H9 (cell line): ENCODE data around the gene HBA1. TPM values are rescaled to one million over a fixed set of nuclear protein-coding genes. Genes with fewer than 3 reads are reported as not detected.

Experiments
- DNase-seq: peaks from one replicate; pipeline ENCODE4 v3.0.0-alpha.2; 2017
- H2AFZ ChIP-seq: one replicate; pipeline ENCODE4 v1.6.1; 2013; ENCODE audit warnings: mild to moderate bottlenecking, low read length, control low read depth, moderate library complexity
- H2AK5ac ChIP-seq: 2 replicates; pipeline ENCODE4 v1.6.1; 2013; ENCODE audit warnings: low read length, control low read depth, mixed read lengths; ENCODE audit not compliant: insufficient read length
- H2BK120ac ChIP-seq: one replicate; pipeline ENCODE4 v1.6.1; 2013; ENCODE audit warnings: low read depth, mild to moderate bottlenecking, low read length, control low read depth, inconsistent platforms; ENCODE audit not compliant: poor library complexity, severe bottlenecking
- H2BK12ac ChIP-seq: 2 replicates; pipeline ENCODE4 v1.6.1; 2013; ENCODE audit warnings: low read length, control low read depth, mixed read lengths, low read depth; ENCODE audit not compliant: insufficient read length
- H2BK15ac ChIP-seq: 2 replicates; pipeline ENCODE4 v1.6.1; 2013; ENCODE audit warnings: low read depth, low read length, control low read depth
- H2BK20ac ChIP-seq: one replicate; pipeline ENCODE4 v1.6.1; 2013; ENCODE audit warnings: low read depth, mild to moderate bottlenecking, low read length, control low read depth, inconsistent platforms; ENCODE audit not compliant: poor library complexity, severe bottlenecking
- H2BK5ac ChIP-seq: 2 replicates; pipeline ENCODE4 v1.6.1; 2013; ENCODE audit warnings: low read length, control low read depth, mixed read lengths; ENCODE audit not compliant: insufficient read length
- H3K14ac ChIP-seq: 2 replicates; pipeline ENCODE4 v1.6.1; 2013; ENCODE audit warnings: low read length, control low read depth; ENCODE audit not compliant: insufficient read depth
- H3K18ac ChIP-seq: 2 replicates; pipeline ENCODE4 v1.6.1; 2013; ENCODE audit warnings: low read depth, mild to moderate bottlenecking, mixed read lengths, low read length, control low read depth; ENCODE audit not compliant: insufficient read length
- H3K23ac ChIP-seq: 2 replicates; pipeline ENCODE4 v1.6.1; 2013; ENCODE audit warnings: low read length, control low read depth, mixed read lengths, low read depth; ENCODE audit not compliant: insufficient read length
- H3K23me2 ChIP-seq: 2 replicates; pipeline ENCODE4 v1.6.1; 2013; ENCODE audit warnings: low read depth, mild to moderate bottlenecking, mixed read lengths, low read length, control low read depth; ENCODE audit not compliant: insufficient read length, poor library complexity, severe bottlenecking
- H3K27ac ChIP-seq: 2 replicates; pipeline ENCODE4 v1.5.1; 2013; ENCODE audit warnings: low read length, control low read depth, mixed read lengths, low read depth; ENCODE audit not compliant: insufficient read length
- H3K27me3 ChIP-seq: 2 replicates; pipeline ENCODE4 v1.6.1; 2013; ENCODE audit warnings: low read length, control low read depth, inconsistent platforms; ENCODE audit not compliant: insufficient read depth
- H3K4ac ChIP-seq: 2 replicates; pipeline ENCODE4 v1.6.1; 2013; ENCODE audit warnings: low read depth, mild to moderate bottlenecking, control low read depth, inconsistent platforms, low read length, moderate library complexity
- H3K4me1 ChIP-seq: 2 replicates; pipeline ENCODE4 v1.6.1; 2013; ENCODE audit warnings: low read length, control low read depth, inconsistent platforms; ENCODE audit not compliant: insufficient read depth
- H3K4me2 ChIP-seq: 2 replicates; pipeline ENCODE4 v1.6.1; 2013; ENCODE audit warnings: low read length, control low read depth, mixed read lengths; ENCODE audit not compliant: insufficient read length, insufficient read depth
- H3K56ac ChIP-seq: 2 replicates; pipeline ENCODE4 v1.6.1; 2013; ENCODE audit warnings: low read depth, mild to moderate bottlenecking, mixed read lengths, low read length, control low read depth; ENCODE audit not compliant: insufficient read length
- H3K79me1 ChIP-seq: 2 replicates; pipeline ENCODE4 v1.6.1; 2013; ENCODE audit warnings: low read depth, mild to moderate bottlenecking, moderate library complexity, low read length, control low read depth, inconsistent platforms; ENCODE audit not compliant: insufficient read depth, poor library complexity, severe bottlenecking
- H3K79me2 ChIP-seq: 2 replicates; pipeline ENCODE4 v1.6.1; 2013; ENCODE audit warnings: low read length, control low read depth, inconsistent platforms; ENCODE audit not compliant: insufficient read depth
- H3K9ac ChIP-seq: 2 replicates; pipeline ENCODE4 v1.6.1; 2013; ENCODE audit warnings: low read length, control low read depth, mixed read lengths; ENCODE audit not compliant: insufficient read length; ENCODE audit errors: extremely low read depth
- H3K9me3 ChIP-seq: one replicate; pipeline ENCODE4 v1.6.1; 2013; ENCODE audit warnings: low read depth, low read length, inconsistent platforms; ENCODE audit not compliant: control insufficient read depth
- H3T11ph ChIP-seq: one replicate; pipeline ENCODE4 v1.6.1; 2013; ENCODE audit warnings: mild to moderate bottlenecking, low read length, control low read depth, inconsistent platforms
- H4K20me1 ChIP-seq: one replicate; pipeline ENCODE4 v1.6.1; 2013; ENCODE audit not compliant: control insufficient read depth, insufficient read length, insufficient read depth
- H4K5ac ChIP-seq: 2 replicates; pipeline ENCODE4 v1.6.1; 2013; ENCODE audit warnings: low read depth, mild to moderate bottlenecking, mixed read lengths, low read length, control low read depth; ENCODE audit not compliant: insufficient read length
- H4K8ac ChIP-seq: replicated peaks from 2 replicates; pipeline ENCODE4 v1.6.1; 2013; ENCODE audit warnings: low read length, control low read depth, mixed read lengths, low read depth; ENCODE audit not compliant: insufficient read length
- H4K91ac ChIP-seq: 2 replicates; pipeline ENCODE4 v1.6.1; 2013; ENCODE audit warnings: low read depth, mild to moderate bottlenecking, moderate library complexity, mixed read lengths, low read length, control low read depth; ENCODE audit not compliant: insufficient read length
- H3K27ac Mint-ChIP-seq, 3 experiments: 2 replicates in 2 of 3; 3 replicates in 1 of 3; pipeline ENCODE4 v1.8.0; 2020 to 2021; ENCODE audit warnings: mixed read lengths in 3 of 3, mild to moderate bottlenecking in 1 of 3, moderate library complexity in 1 of 3
- H3K27me3 Mint-ChIP-seq: 2 replicates; pipeline ENCODE4 v1.8.0; 2021; ENCODE audit warnings: low read depth, mild to moderate bottlenecking, moderate library complexity, mixed read lengths
- H3K36me3 Mint-ChIP-seq, 3 experiments: 2 replicates in 2 of 3; 3 replicates in 1 of 3; pipeline ENCODE4 v1.8.0; 2020 to 2021; ENCODE audit warnings: low read depth in 3 of 3, mixed read lengths in 3 of 3; ENCODE audit not compliant: insufficient read depth in 1 of 3
- H3K4me1 Mint-ChIP-seq, 2 experiments: 2 replicates each; pipeline ENCODE4 v1.8.0; 2020; ENCODE audit warnings: mixed read lengths in 2 of 2
- H3K4me3 Mint-ChIP-seq, 2 experiments: 2 replicates in 1 of 2; 3 replicates in 1 of 2; pipeline ENCODE4 v1.8.0; 2020 to 2021; ENCODE audit warnings: mild to moderate bottlenecking in 2 of 2, mixed read lengths in 2 of 2, moderate library complexity in 1 of 2
- H3K9me3 Mint-ChIP-seq, 2 experiments: 2 replicates in 1 of 2; 3 replicates in 1 of 2; pipeline ENCODE4 v1.8.0; 2020; ENCODE audit warnings: mild to moderate bottlenecking in 2 of 2, mixed read lengths in 2 of 2, moderate library complexity in 1 of 2
- CTCF ChIP-seq: fragments of 200-600 bp; sonication (generic); conservative IDR thresholded peaks from 3 replicates; pipeline ENCODE4 v1.8.0; 2021; ENCODE audit warnings: antibody characterized with exemption, mild to moderate bottlenecking
- WGBS: extraction: QIAGEN DNeasy Blood & Tissue Kit; methylation state at CpG from one replicate; pipeline ENCODE4 v1.1.7; 2013; ENCODE audit warnings: missing lambda C conversion rate, low lambda C conversion rate, mixed read lengths; ENCODE audit not compliant: insufficient read length; ENCODE audit errors: extremely low coverage; 5-methylcytosine and 5-hydroxymethylcytosine counted together
- total RNA-seq: library from RNA; stranded (reverse); gene quantifications from 2 replicates; pipeline ENCODE4 v1.2.1, GENCODE V29; 2021

Gene HBA1
- total RNA-seq, 1 experiment from 2014 or later = 7.2 TPM

- H2BK20ac ChIP-seq = no peak overlapping the region
- no peak overlapping the region for H3K9ac ChIP-seq
- 0 out of 7 replicates have a peak overlapping the region, but pooled peaks of 1 of the 3 experiments have one; percentile 49 for H3K27ac Mint-ChIP-seq
- H3K36me3 Mint-ChIP-seq = peaks cover 45 to 69% (median 68%) of the 10 kb centered on the region in 3 experiments
- H3K4me1 Mint-ChIP-seq = no peaks in the 10 kb centered on the region
- no peaks in the 10 kb centered on the region for H3K4me1 ChIP-seq
- no peaks in the 10 kb centered on the region for H3K27me3 ChIP-seq
- no peak overlapping the region for H3K4me3 Mint-ChIP-seq
- no peaks in the 10 kb centered on the region for H4K20me1 ChIP-seq
- DNase-seq = no peak
- H2AFZ ChIP-seq = no peak overlapping the region
- H3K23me2 ChIP-seq = no peaks in the 10 kb centered on the region
- WGBS = no CpG with 5 or more reads among the region's 8 CpGs
- no peak overlapping the region for H3K4me2 ChIP-seq
- H3K23ac ChIP-seq = no peak overlapping the region
- H3K4ac ChIP-seq = no peak overlapping the region
- H3K79me2 ChIP-seq = no peaks in the 10 kb centered on the region
- no peaks in the 10 kb centered on the region for H3K79me1 ChIP-seq
- no peak overlapping the region for H4K91ac ChIP-seq
- H3K9me3 Mint-ChIP-seq = no peaks in the 10 kb centered on the region; a peak in 1 of 5 replicates
- H3K9me3 ChIP-seq = no peaks in the 10 kb centered on the region
- H2BK12ac ChIP-seq = no peak overlapping the region
- no peak overlapping the region for H3T11ph ChIP-seq
- H3K18ac ChIP-seq = no peak overlapping the region
- no peak overlapping the region for H3K27ac ChIP-seq
- H3K14ac ChIP-seq = no peak overlapping the region
- H2BK15ac ChIP-seq = no peak overlapping the region
- H4K8ac ChIP-seq = no peak overlapping the region
- 0 out of 2 replicates have a peak, but pooled peaks cover 1% of the 10 kb centered on the region for H3K27me3 Mint-ChIP-seq
- peak; percentile 48; the same call in 2 of the 3 replicates for TF ChIP-seq CTCF
- no peak overlapping the region for H2BK120ac ChIP-seq
- no peak overlapping the region for H2AK5ac ChIP-seq
- H2BK5ac ChIP-seq = no peak overlapping the region
- H3K56ac ChIP-seq = no peak overlapping the region
- H4K5ac ChIP-seq = no peak overlapping the region
These were observed 12.2 kb downstream of the HBA1 start for GRCh38 chr16:188674-189073.
